ENCODE results near the gene POLDIP2. TPM values are rescaled to one million over a fixed set of nuclear protein-coding genes. Genes with fewer than 3 reads are reported as not detected.

The POLDIP2 gene, protein sequence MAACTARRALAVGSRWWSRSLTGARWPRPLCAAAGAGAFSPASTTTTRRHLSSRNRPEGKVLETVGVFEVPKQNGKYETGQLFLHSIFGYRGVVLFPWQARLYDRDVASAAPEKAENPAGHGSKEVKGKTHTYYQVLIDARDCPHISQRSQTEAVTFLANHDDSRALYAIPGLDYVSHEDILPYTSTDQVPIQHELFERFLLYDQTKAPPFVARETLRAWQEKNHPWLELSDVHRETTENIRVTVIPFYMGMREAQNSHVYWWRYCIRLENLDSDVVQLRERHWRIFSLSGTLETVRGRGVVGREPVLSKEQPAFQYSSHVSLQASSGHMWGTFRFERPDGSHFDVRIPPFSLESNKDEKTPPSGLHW
- total RNA-seq = 96.1 and 112 TPM in 2 replicates

DNA sequence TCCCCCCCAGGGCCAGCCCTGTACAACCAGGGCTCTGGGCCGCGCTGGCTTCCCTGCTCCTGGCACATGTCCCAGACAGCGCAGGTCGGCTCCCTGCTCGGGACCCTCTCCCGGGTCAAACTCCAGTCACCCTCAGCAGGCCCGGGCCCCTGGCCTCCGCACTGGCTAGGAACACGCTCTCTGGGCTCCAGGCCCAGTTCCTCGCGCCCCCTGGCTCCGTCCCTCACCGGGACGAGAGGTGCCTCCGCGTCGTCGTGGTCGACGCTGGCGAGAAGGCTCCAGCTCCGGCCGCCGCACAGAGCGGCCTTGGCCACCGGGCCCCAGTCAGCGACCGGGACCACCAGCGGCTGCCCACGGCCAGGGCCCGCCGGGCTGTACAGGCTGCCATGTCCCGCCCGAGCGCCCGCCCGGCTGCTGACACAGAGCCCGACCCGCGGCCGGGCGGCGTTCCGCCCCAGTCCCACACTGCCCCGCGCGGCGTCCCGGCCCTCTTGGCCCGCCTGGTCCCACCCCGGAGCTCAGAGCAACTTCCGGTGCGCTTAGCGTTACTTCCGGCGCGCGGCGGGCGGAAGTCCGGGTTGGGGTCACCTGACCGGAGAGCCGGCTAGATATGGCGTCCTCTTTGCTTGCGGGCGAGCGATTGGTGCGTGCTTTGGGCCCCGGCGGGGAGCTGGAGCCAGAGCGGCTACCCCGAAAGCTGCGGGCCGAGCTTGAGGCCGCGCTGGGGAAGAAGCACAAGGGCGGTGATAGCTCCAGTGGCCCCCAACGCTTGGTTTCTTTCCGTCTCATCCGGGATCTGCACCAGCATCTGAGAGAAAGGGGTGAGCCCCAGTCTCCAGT is at the start of gene POLDIP2:
TSS of gene POLDIP2 (minus strand) at position 467 of the 840 bp plus-strand sequence. CDS start at position 388, 79 bp downstream.

DNA sequence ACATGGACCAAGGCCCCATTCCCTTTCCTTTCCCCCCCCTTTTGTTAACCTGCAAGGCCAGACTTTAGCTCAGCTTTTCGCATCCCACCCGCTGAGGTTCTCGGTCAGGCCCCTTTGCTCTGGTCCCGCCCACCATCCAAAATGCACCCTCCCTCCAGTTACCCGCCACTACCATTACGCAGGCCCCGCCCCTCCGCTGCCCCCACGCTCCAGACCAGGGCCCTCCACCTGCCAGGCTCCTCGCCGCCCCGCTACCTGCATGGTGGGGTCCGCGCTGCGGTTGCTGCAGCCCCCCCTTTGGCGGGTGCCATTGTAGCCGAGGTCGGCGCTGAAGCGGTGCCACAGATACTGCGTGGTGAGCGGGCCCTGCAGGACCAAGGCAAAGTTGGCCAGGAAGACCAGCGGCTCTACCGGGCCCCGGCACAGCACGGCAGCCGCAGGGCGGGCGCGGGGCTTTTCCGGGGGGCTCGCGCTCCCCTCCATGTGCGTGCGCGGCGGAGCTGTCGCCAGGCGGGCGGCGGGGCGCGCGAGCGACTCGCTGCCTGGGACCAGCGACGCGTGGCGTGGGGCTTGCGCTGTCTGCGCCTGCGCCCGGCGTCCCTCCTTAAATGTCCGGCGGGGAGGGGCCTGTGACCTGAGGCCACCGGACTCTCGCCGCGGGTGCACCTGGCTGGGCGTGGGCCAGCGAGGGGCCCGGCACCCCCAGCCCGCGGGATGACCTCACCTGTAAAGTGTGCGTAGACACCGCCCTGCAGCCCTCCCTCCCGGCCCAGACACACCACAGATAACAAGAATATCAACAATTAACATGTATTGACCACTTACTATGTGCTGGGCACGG is 48.5 kb upstream of the POLDIP2 start, which contains the start of gene SLC46A1:
TSS of gene SLC46A1 (minus strand) at position 581 of the 841 bp plus-strand sequence. CDS start at position 483, 98 bp downstream.

DNA sequence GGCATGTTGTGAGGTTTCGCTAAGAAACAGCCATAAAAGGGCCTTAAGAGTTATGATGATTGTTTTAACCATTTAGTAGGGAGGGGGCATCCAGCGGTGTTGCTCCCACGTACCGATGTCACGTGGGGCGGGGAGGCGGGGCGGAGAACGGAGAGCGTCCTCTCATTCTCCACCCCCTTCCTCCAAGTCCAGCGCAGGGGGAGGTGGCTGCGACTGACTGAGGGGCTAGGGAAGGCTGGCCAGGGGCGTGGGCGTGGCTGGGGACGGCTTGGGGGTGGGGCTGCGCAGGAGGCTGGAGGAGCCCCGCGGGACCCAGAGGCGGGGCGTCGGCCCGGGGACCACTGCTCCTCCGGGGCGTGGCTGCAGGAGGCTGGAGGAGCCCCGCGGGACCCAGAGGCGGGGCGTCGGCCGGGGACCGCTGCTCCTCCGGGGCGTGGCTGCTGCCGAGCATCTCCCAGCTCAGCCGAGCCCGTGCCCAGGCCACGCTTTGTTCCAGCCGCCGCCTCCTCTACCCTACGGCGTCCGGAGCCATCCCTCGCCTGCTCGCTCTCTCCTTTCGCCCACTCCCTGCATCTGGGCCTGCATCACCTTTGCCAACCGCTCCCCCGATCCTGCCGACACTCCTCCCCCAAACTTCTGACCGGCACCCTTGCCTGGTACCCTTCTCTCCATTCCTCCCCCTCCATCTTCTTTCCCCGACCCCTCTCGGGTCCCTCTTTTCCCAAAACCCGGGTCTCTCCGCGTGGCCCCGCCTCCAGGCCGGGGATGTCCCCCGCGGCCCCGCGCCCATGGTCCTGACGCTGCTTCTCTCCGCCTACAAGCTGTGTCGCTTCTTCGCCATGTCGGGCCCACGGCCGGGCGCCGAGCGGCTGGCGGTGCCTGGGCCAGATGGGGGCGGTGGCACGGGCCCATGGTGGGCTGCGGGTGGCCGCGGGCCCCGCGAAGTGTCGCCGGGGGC is 14.2 kb upstream of the POLDIP2 start, which contains the start of gene SARM1:
TSS of gene SARM1 (plus strand) at position 450 of the 958 bp plus-strand sequence. CDS start at position 789, 339 bp downstream.

DNA sequence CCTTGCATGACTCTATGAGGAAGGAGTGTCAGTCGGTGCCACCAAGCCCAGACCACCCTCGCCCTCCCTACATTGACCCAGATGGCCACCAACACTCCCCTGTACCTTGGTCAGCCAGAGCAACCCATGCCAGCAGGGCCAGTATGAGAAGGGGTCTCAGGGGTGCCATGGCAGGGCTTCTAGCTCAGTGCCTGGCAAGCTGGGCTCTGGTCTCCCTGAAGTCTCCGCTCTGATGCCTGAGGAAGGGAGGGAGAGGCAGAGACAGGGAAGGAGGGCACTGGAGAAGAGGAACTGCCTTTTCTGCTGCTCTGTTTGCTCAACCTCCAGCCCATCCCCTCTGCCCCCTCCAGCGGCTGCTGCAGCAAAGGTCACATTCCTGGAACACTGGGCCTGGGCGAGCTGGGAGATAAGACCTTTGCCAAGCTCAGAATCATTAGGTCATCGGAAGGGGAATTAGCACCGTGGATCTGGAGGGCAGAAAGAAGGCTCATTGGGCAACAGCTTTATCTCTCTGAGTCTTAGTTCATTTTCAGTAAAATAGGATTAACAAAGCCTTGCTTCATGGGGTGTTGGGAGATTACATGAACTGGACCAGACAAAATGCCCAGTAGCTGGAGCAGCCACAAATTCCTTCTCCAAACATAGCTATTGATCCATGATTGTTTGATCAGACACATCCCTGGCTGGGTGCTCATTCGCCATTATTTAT is 12.9 kb upstream of the POLDIP2 start, which contains the start of gene VTN:
TSS of gene VTN (minus strand) at position 273 of the 709 bp plus-strand sequence. CDS start at position 169, 104 bp downstream.

DNA sequence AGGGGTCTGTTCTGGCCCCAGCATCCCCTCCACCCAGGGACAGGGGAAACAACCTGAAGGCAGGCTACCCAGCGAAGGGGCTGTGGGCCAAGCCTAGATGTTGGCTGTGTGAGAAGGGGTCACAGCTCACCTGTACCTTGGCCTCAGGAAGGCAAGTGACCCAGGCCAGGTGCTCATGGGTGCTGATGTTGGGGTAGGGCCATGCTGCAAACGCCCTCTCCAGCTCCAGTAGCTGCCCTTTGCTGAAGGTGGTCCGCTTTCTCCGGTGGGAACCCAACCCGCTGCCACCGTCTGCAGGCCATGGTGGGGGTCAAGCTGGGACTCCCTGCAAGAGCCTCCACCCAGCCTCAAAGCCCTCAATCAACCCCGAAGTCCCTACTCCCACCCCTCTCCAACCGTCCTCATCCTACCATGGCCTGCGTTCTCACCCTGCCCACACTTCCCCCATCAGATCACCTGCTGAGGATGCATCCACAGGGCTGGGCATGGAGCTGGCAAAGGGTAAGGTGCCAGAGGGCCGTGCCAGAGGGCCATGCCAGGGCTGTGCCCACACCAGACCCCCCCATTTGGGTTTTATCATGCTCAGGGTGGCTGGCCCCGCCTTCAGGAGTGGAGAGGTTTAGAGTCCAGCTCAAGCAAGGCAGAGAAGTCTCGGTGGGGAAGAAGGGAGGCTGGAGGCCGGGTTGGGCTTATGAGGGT is 7.5 kb upstream of the POLDIP2 start, which contains the start of gene SEBOX:
TSS of gene SEBOX (minus strand) at position 535 of the 699 bp plus-strand sequence. CDS start at position 487, 48 bp downstream.

DNA sequence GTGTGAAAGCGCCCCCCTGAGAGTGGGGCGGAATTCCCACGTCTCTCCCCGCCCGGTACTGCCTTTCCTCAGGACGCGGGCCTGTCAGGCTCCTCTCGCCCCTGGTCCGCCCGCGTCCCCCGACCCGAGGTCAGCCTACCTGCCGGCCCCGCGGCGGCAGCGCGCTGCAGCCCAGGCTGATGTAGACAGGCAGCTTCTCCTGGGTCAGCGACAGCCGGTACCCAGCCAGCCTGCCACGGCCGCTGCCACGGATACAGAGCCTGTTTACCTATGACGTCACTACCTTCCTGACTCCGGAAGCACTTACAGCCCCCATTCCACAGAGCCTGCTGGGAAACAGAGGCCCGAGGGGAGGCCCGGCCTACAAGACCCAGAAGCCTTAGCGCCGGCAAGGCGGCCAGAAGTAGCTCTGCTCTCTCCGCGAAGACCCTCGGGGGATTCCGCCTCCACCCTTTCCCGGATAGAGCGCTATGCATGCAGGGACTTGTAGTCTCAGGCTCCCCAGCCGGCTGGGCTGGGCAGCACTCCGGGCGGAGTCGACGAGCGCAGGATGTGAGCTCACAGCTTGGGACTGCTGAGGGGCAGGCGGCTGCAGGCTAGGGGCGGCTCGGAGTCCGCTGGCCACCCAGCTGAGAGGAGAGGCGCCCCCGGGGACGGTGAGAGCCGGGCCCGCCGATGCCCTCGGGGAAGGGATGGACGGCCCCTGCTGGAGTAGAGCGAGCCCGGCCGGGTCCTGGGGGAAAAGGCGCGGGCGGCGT is 21.9 kb downstream of the POLDIP2 start, which contains the start of the genes IFT20 and TNFAIP1:
TSS of gene IFT20 (minus strand) at position 272 of the 758 bp plus-strand sequence. CDS start 3,487 bp downstream, outside the sequence.
TSS of gene TNFAIP1 (plus strand) at position 561 of the 758 bp plus-strand sequence. CDS start 3,761 bp downstream, outside the sequence.

DNA sequence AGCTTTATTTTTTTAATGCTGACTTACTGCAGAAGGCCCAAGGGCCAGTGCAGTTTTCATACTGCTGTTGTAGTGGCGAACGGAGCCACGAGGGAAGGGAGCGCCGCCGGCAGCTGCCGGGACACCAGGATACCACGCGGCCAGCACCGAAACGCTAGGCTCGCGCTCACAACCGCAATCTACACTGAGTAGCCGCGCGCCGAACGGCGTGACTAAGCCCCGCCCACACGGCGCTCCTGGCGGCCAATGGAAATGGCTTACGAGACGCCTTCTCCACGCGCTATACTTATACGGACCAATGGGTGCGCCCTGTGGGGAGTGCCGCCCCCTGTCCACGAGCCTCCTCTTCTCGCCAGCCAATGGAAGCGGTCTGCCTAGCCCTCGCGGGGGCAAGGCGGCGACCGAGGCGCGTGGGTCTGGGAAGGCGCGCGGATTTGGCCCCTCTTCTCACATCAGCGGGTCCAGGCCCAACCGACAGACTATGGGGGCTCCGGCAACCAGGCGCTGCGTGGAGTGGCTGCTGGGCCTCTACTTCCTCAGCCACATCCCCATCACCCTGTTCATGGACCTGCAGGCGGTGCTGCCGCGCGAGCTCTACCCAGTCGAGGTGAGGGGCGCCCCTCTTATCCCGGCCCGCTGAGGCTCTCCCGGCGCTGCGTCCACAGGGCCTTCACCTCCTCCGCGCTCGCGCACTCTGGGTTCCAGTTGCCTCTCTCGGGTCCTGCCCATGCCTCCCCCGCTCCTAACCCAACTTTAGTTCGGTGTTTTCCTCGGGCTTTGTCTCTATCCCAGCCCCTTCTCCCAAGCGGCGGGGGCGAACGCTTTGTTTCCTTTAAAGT is 38.3 kb downstream of the POLDIP2 start, which contains the start of gene TMEM97:
TSS of gene TMEM97 (plus strand) at position 442 of the 839 bp plus-strand sequence. CDS start at position 482, 40 bp downstream.

Other genes starting within 250 kb of the POLDIP2 start
- 31.0 and 36.8 TPM in 2 replicates for gene TMEM97, start 38.3 kb downstream of the POLDIP2 start, total RNA-seq
- 21.7 and 32.3 TPM in 2 replicates for gene IFT20, start 22.1 kb downstream of the POLDIP2 start, total RNA-seq
- 62.6 and 67.4 TPM in 2 replicates for gene TNFAIP1, start 21.8 kb downstream of the POLDIP2 start, total RNA-seq
- gene SEBOX, start 7.7 kb upstream of the POLDIP2 start, total RNA-seq = not detected in 2 replicates
- gene VTN, start 12.8 kb upstream of the POLDIP2 start, total RNA-seq = not detected in 2 replicates
- gene SARM1, start 14.2 kb upstream of the POLDIP2 start, total RNA-seq = 0.86 and 1.3 TPM in 2 replicates
- 5.2 and 6.1 TPM in 2 replicates for gene SLC46A1, start 48.7 kb upstream of the POLDIP2 start, total RNA-seq
- not detected in 2 replicates for gene SLC13A2, start 116.1 kb upstream of the POLDIP2 start, total RNA-seq
- 0.04 and 0.08 TPM in 2 replicates for gene FOXN1, start 148.8 kb upstream of the POLDIP2 start, total RNA-seq
- 28.3 and 35.6 TPM in 2 replicates for gene UNC119, start 195.1 kb upstream of the POLDIP2 start, total RNA-seq
- 39.9 and 70.3 TPM in 2 replicates for gene PIGS, start 214.0 kb upstream of the POLDIP2 start, total RNA-seq
- gene ALDOC, start 219.4 kb upstream of the POLDIP2 start, total RNA-seq = 50.5 and 61.6 TPM in 2 replicates
- 16.9 and 49.8 TPM in 2 replicates for gene SPAG5, start 241.5 kb upstream of the POLDIP2 start, total RNA-seq

All from hair follicular keratinocyte (primary cell).